Lung (tissue), 12 donors: ENCODE results near the gene CALM1. TPM values are rescaled to one million over a fixed set of nuclear protein-coding genes. Genes with fewer than 3 reads are reported as not detected.

Source experiments
- ATAC-seq: fragments of 200-7000 bp; cut with Tn5 transposase; one replicate; pipeline ENCODE4 v1.9.1; 2020; ENCODE audit warnings: moderate number of reproducible peaks; ENCODE audit not compliant: insufficient read depth, low FRiP score
- DNase-seq, 3 donors: peaks; one replicate each; pipeline ENCODE4 v3.0.0-alpha.2; 2013 to 2017
- H3K27ac ChIP-seq, 2 donors: one replicate each; pipeline ENCODE4 v1.5.1; 2013; ENCODE audit warnings: mild to moderate bottlenecking in 2 of 2, moderate library complexity in 2 of 2, control low read depth in 1 of 2, inconsistent platforms in 1 of 2, low read depth in 1 of 2, low read length in 1 of 2
- H3K27me3 ChIP-seq, 3 donors: one replicate each; pipeline ENCODE4 v1.5.1; 2013; ENCODE audit warnings: low read length in 2 of 3; ENCODE audit not compliant: control insufficient read depth in 3 of 3, insufficient read depth in 3 of 3
- H3K36me3 ChIP-seq, 4 donors: one replicate each; pipeline ENCODE4 v1.5.1; 2013; ENCODE audit warnings: low read length in 4 of 4, mild to moderate bottlenecking in 1 of 4, moderate library complexity in 1 of 4; ENCODE audit not compliant: control insufficient read depth in 4 of 4, insufficient read depth in 4 of 4
- H3K4me1 ChIP-seq, 5 donors: one replicate each; pipeline ENCODE4 v1.5.1; 2013; ENCODE audit warnings: low read length in 5 of 5, mild to moderate bottlenecking in 2 of 5, moderate library complexity in 1 of 5; ENCODE audit not compliant: control insufficient read depth in 5 of 5, insufficient read depth in 5 of 5
- H3K4me3 ChIP-seq: one replicate; pipeline ENCODE4 v1.5.1; 2013; ENCODE audit warnings: mild to moderate bottlenecking, control low read depth, moderate library complexity
- H3K9ac ChIP-seq, 2 donors: one replicate each; pipeline ENCODE4 v1.5.1; 2013; ENCODE audit warnings: low read length in 2 of 2, control low read depth in 1 of 2; ENCODE audit not compliant: insufficient read depth in 1 of 2
- H3K9me3 ChIP-seq, 4 donors: one replicate each; pipeline ENCODE4 v1.5.1; 2013; ENCODE audit warnings: low read length in 3 of 4, mild to moderate bottlenecking in 1 of 4, moderate library complexity in 1 of 4; ENCODE audit not compliant: control insufficient read depth in 4 of 4, insufficient read depth in 3 of 4
- CTCF ChIP-seq: IDR thresholded peaks from 2 replicates; pipeline ENCODE4 v1.5.1; 2012; ENCODE audit warnings: mild to moderate bottlenecking; ENCODE audit errors: control extremely low read depth, extremely low read depth
- WGBS, 2 donors: extraction: QIAGEN DNeasy Blood & Tissue Kit; methylation state at CpG; one replicate each; pipeline ENCODE4 v1.1.7; 2013; 5-methylcytosine and 5-hydroxymethylcytosine counted together
- polyA plus RNA-seq, 2 donors: library from polyadenylated mRNA; stranded (reverse); fragments of 200-250 nt; gene quantifications; one replicate each; pipeline ENCODE4 v1.2.1, GENCODE V29; 2013
- total RNA-seq, 2 donors: library from RNA; depleted of rRNA in 1 of 2; stranded (reverse); fragments of >200 nt in 1 of 2; gene quantifications; one replicate each; pipeline ENCODE4 v1.2.1, GENCODE V29; 2014 to 2021
- donor health status: control.
- donor health status: control.
- donor health status: Bipolar disorder and iron deficiency.
- donor health status: healthy.
- donor health status: DM: yes; HTN: yes; CAD: no.

CALM1 gene
- total and polyA plus RNA-seq, 4 donors: 364 to 543 (median 478) TPM

- Histone ChIP-seq H3K9ac (no peak overlapping the region), H3K27ac (no peak overlapping the region), H3K4me1 (peaks cover 0 to 10% (median 0%) of the 10 kb centered on the region in 5 donors), H3K9me3 (peaks cover 0 to 7% (median 3%) of the 10 kb centered on the region in 4 donors), H3K27me3 (no peaks in the 10 kb centered on the region), H3K4me3 (no peak overlapping the region), H3K36me3 (no peaks in the 10 kb centered on the region)
- DNase-seq (no peak), ATAC-seq (no peak)
- TF ChIP-seq CTCF: no peak
- WGBS, 2 donors: 95% methylated on average over 4 of the region's 4 CpGs
These were observed 48.2 kb downstream of the CALM1 start for GRCh38 chr14:90445011-90445410.

GRCh38 chr14:90446405-90446804 lies 49.6 kb downstream of the CALM1 start:
- ATAC-seq (no peak), DNase-seq (no peak)
- no peak overlapping the region for H3K9ac ChIP-seq
- no peak overlapping the region for H3K4me3 ChIP-seq
- no peak overlapping the region for H3K27ac ChIP-seq
- peaks cover 0 to 8% (median 0%) of the 10 kb centered on the region in 5 donors for H3K4me1 ChIP-seq
- no peak for TF ChIP-seq CTCF
- H3K27me3 ChIP-seq: no peaks in the 10 kb centered on the region
- H3K9me3 ChIP-seq: peaks cover 0 to 7% (median 3%) of the 10 kb centered on the region in 4 donors
- WGBS, 2 donors: 83 to 95% methylated on average over 4 of the region's 4 CpGs
- no peaks in the 10 kb centered on the region for H3K36me3 ChIP-seq

- Histone ChIP-seq H3K9me3 (peaks cover 0 to 7% (median 3%) of the 10 kb centered on the region in 4 donors), H3K36me3 (no peaks in the 10 kb centered on the region), H3K9ac (no peak overlapping the region), H3K27me3 (no peaks in the 10 kb centered on the region), H3K27ac (no peak overlapping the region), H3K4me3 (no peak overlapping the region), H3K4me1 (peaks cover 0 to 12% (median 4%) of the 10 kb centered on the region in 5 donors)
- ATAC-seq (no peak), DNase-seq (no peak)
- no peak for TF ChIP-seq CTCF
- WGBS, 2 donors: 93 to 95% methylated on average over 9 of the region's 9 CpGs
These were observed 51.1 kb downstream of the CALM1 start for GRCh38 chr14:90447720-90448497.
